IPS-18c (cell line): ENCODE results near the gene NSUN7.
"Not testable (repeated sequence)": the region's sequence is repeated elsewhere in the genome, so short reads cannot be mapped to it uniquely, and the experiment has no call there.

ENCODE experiments used
- H3K4me3 ChIP-seq: 2 replicates; pipeline ENCODE4 v1.7.0; 2013; ENCODE audit warnings: low read depth, mild to moderate bottlenecking, low read length, moderate library complexity; ENCODE audit not compliant: insufficient read depth
- H3K9me3 ChIP-seq: one replicate; pipeline ENCODE4 v1.6.1; 2013; ENCODE audit warnings: mild to moderate bottlenecking, low read length, moderate library complexity; ENCODE audit not compliant: control insufficient read depth, insufficient read depth

NSUN7 gene

GRCh38 chr4:40749717-40750460, at the start of gene NSUN7:
Gene NSUN7 (plus strand): TSS chr4:40749955. CDS start chr4:40750694, 739 bp downstream.
- H3K4me3 ChIP-seq, result peak within 1 kb of the TSS; percentile 80

GRCh38 chr4:40702137-40702799, 47.5 kb upstream of the NSUN7 start:
- no peak overlapping the region for H3K4me3 ChIP-seq
- H3K9me3 ChIP-seq, result no peaks in the 10 kb centered on the region

More at GRCh38 chr4:40749717-40750460, at the start of gene NSUN7:
- no peaks in the 10 kb centered on the region for H3K9me3 ChIP-seq

GRCh38 chr4:40702800-40703151, 47.0 kb upstream of the NSUN7 start:
- H3K4me3 ChIP-seq, result no peak overlapping the region
- H3K9me3 ChIP-seq, result no peaks in the 10 kb centered on the region

GRCh38 chr4:40704073-40704472, 45.7 kb upstream of the NSUN7 start:
- no peaks in the 10 kb centered on the region for H3K9me3 ChIP-seq
- no peak overlapping the region for H3K4me3 ChIP-seq

GRCh38 chr4:40710484-40711254, 39.1 kb upstream of the NSUN7 start:
- Histone ChIP-seq H3K4me3 (no peak overlapping the region), H3K9me3 (no peaks in the 10 kb centered on the region)

GRCh38 chr4:40713001-40713400, 36.8 kb upstream of the NSUN7 start:
- not testable (repeated sequence) for H3K9me3 ChIP-seq, H3K4me3 ChIP-seq

GRCh38 chr4:40713798-40714197, 36.0 kb upstream of the NSUN7 start:
- H3K9me3 ChIP-seq, result no peaks in the 10 kb centered on the region
- H3K4me3 ChIP-seq, result no peak overlapping the region

GRCh38 chr4:40718586-40718985, 31.2 kb upstream of the NSUN7 start:
- Histone ChIP-seq H3K4me3 (no peak overlapping the region), H3K9me3 (no peaks in the 10 kb centered on the region)

GRCh38 chr4:40719008-40719623, 30.6 kb upstream of the NSUN7 start:
- Histone ChIP-seq H3K9me3 (no peaks in the 10 kb centered on the region), H3K4me3 (no peak overlapping the region)

GRCh38 chr4:40720351-40720750, 29.4 kb upstream of the NSUN7 start:
- H3K9me3 ChIP-seq, result no peaks in the 10 kb centered on the region
- H3K4me3 ChIP-seq, result no peak overlapping the region

- Histone ChIP-seq H3K4me3 (no peak overlapping the region), H3K9me3 (no peaks in the 10 kb centered on the region)
Observed at GRCh38 chr4:40720916-40721315, 28.8 kb upstream of the NSUN7 start.

- Histone ChIP-seq H3K9me3 (no peaks in the 10 kb centered on the region), H3K4me3 (no peak overlapping the region)
Observed at GRCh38 chr4:40721730-40722171, 28.0 kb upstream of the NSUN7 start.

GRCh38 chr4:40722576-40723161, 27.1 kb upstream of the NSUN7 start:
- Histone ChIP-seq H3K9me3 (no peaks in the 10 kb centered on the region), H3K4me3 (no peak overlapping the region)

- Histone ChIP-seq H3K9me3 (no peaks in the 10 kb centered on the region), H3K4me3 (no peak overlapping the region)
Observed at GRCh38 chr4:40723728-40724127, 26.0 kb upstream of the NSUN7 start.

GRCh38 chr4:40728333-40728732, 21.4 kb upstream of the NSUN7 start:
- Histone ChIP-seq H3K9me3 (no peaks in the 10 kb centered on the region), H3K4me3 (no peak overlapping the region)

- H3K4me3 ChIP-seq, result no peak overlapping the region
- H3K9me3 ChIP-seq, result no peaks in the 10 kb centered on the region
Observed at GRCh38 chr4:40729555-40729954, 20.2 kb upstream of the NSUN7 start.

- H3K4me3 ChIP-seq, result no peak overlapping the region
- H3K9me3 ChIP-seq, result no peaks in the 10 kb centered on the region
Observed at GRCh38 chr4:40730091-40730679, 19.6 kb upstream of the NSUN7 start.
